Left hindlimb (tissue), 1 donor: ENCODE results near the gene ANGEL2.
"Not testable (repeated sequence)": the region's sequence is repeated elsewhere in the genome, so short reads cannot be mapped to it uniquely, and the experiment has no call there.

Source experiments
- DNase-seq: peaks from one replicate; pipeline ENCODE4 v3.0.0-alpha.2; 2018

ANGEL2 gene

GRCh38 chr1:212974711-212975110 lies 41.0 kb downstream of the ANGEL2 start:
- no peak for DNase-seq

GRCh38 chr1:212973899-212974298 lies 41.8 kb downstream of the ANGEL2 start:
- no peak for DNase-seq

- no peak for DNase-seq
Measured at GRCh38 chr1:212973426-212973825, 42.2 kb downstream of the ANGEL2 start.

- DNase-seq: no peak
Measured at GRCh38 chr1:212971312-212971711, 44.4 kb downstream of the ANGEL2 start.

- no peak for DNase-seq
Measured at GRCh38 chr1:212970085-212970484, 45.6 kb downstream of the ANGEL2 start.

GRCh38 chr1:212968368-212968863 lies 47.3 kb downstream of the ANGEL2 start:
- peak; percentile 65 for DNase-seq

GRCh38 chr1:212967801-212968200 lies 47.9 kb downstream of the ANGEL2 start:
- no peak for DNase-seq

- no peak for DNase-seq
Measured at GRCh38 chr1:212966616-212967015, 49.1 kb downstream of the ANGEL2 start.

- not testable (repeated sequence) for DNase-seq
Measured at GRCh38 chr1:212964993-212965392, 50.7 kb downstream of the ANGEL2 start.

- no peak for DNase-seq
Measured at GRCh38 chr1:212964102-212964501, 51.6 kb downstream of the ANGEL2 start.

- DNase-seq: no peak
Measured at GRCh38 chr1:212962509-212962908, 53.2 kb downstream of the ANGEL2 start.

- DNase-seq: no peak
Measured at GRCh38 chr1:212960932-212961331, 54.7 kb downstream of the ANGEL2 start.

GRCh38 chr1:212959266-212960220 lies 56.1 kb downstream of the ANGEL2 start:
- DNase-seq: no peak

- peak; percentile 55 for DNase-seq
Measured at GRCh38 chr1:212958175-212958574, 57.5 kb downstream of the ANGEL2 start.

- no peak for DNase-seq
Measured at GRCh38 chr1:212957546-212957945, 58.1 kb downstream of the ANGEL2 start.

GRCh38 chr1:212955961-212956620 lies 59.6 kb downstream of the ANGEL2 start:
- no peak for DNase-seq

GRCh38 chr1:212955098-212955497 lies 60.6 kb downstream of the ANGEL2 start:
- DNase-seq: no peak

- DNase-seq: no peak
Measured at GRCh38 chr1:212954514-212954913, 61.2 kb downstream of the ANGEL2 start.

- no peak for DNase-seq
Measured at GRCh38 chr1:212953321-212953720, 62.3 kb downstream of the ANGEL2 start.

GRCh38 chr1:212952641-212952976 lies 63.1 kb downstream of the ANGEL2 start:
- peak; percentile 59 for DNase-seq

GRCh38 chr1:212951947-212952640 lies 63.6 kb downstream of the ANGEL2 start:
- DNase-seq: no peak

GRCh38 chr1:212951126-212951946 lies 64.3 kb downstream of the ANGEL2 start:
- no peak for DNase-seq
